H1 (cell line): ENCODE data around the gene ITGA5. TPM values are rescaled to one million over a fixed set of nuclear protein-coding genes. Genes with fewer than 3 reads are reported as not detected.

Experiments used
- ASH2L ChIP-seq: fragments of 200-600, 300-600 bp; sonication (generic); IDR thresholded peaks from one replicate; pipeline ENCODE4 v1.7.1; 2017; ENCODE audit warnings: low read length
- ATF3 ChIP-seq: IDR thresholded peaks from 2 replicates; pipeline ENCODE4 v1.6.1; 2011; ENCODE audit warnings: low read depth, mild to moderate bottlenecking, low read length; ENCODE audit not compliant: insufficient read depth
- CHD2 ChIP-seq: IDR thresholded peaks from 2 replicates; pipeline ENCODE4 v1.6.1; 2012; ENCODE audit warnings: low read length, improper control_type of control experiment
- CHD7 ChIP-seq: fragments of 300-600 bp; sonication (generic); IDR thresholded peaks from 2 replicates; pipeline ENCODE4 v1.7.1; 2012; ENCODE audit warnings: low read length, moderate library complexity, mild to moderate bottlenecking, inconsistent platforms; ENCODE audit not compliant: insufficient replicate concordance
- CREB1 ChIP-seq: IDR thresholded peaks from 2 replicates; pipeline ENCODE4 v1.6.1; 2012; ENCODE audit warnings: inconsistent platforms
- NANOG ChIP-seq: IDR thresholded peaks from 2 replicates; pipeline ENCODE4 v1.6.1; 2011; ENCODE audit warnings: low read length, low read depth, mild to moderate bottlenecking, inconsistent platforms; ENCODE audit not compliant: insufficient read depth, poor library complexity, severe bottlenecking
- RAD21 ChIP-seq, 2 experiments: IDR thresholded peaks in 1 of 2; conservative IDR thresholded peaks in 1 of 2; 2 replicates each; pipeline ENCODE4 v1.6.1; 2011; ENCODE audit warnings: low read depth in 2 of 2, low read length in 2 of 2, improper control_type of control experiment in 1 of 2, inconsistent platforms in 1 of 2, mild to moderate bottlenecking in 1 of 2, moderate library complexity in 1 of 2
- SP2 ChIP-seq: IDR thresholded peaks from 2 replicates; pipeline ENCODE4 v1.6.1; 2012; ENCODE audit warnings: mild to moderate bottlenecking, low read length, inconsistent platforms
- SUZ12 ChIP-seq: fragments of 200-600 bp; sonication (generic); IDR thresholded peaks from 2 replicates; pipeline ENCODE4 v1.6.1; 2012; ENCODE audit warnings: mild to moderate bottlenecking, inconsistent platforms, low read length, moderate library complexity, mixed read lengths
- TBP ChIP-seq: IDR thresholded peaks from 2 replicates; pipeline ENCODE4 v1.6.1; 2011; ENCODE audit warnings: low read depth, low read length, improper control_type of control experiment
- TEAD4 ChIP-seq: IDR thresholded peaks from 2 replicates; pipeline ENCODE4 v1.6.1; 2012; ENCODE audit warnings: low read depth, low read length, inconsistent platforms, mixed read lengths
- ZNF274 ChIP-seq: IDR thresholded peaks from 2 replicates; pipeline ENCODE4 v1.7.0; 2012; ENCODE audit warnings: low read length, borderline replicate concordance; ENCODE audit errors: extremely low read depth
- polyA plus RNA-seq, 7 experiments: library from polyadenylated mRNA; depleted of rRNA in 3 of 7; stranded (reverse) in 5 of 7; unstranded in 2 of 7; fragments of >200 nt in 5 of 7; fragments of 200-250 nt in 2 of 7; gene quantifications; 1 replicate in 5 of 7; 2 replicates in 1 of 7; 4 replicates in 1 of 7; pipeline versions ENCODE4 v1.2.1 to v1.2.3, GENCODE V29; 2011 to 2013; ENCODE audit warnings: missing spikeins in 2 of 7, mixed read lengths in 2 of 7
- total RNA-seq: library from RNA; stranded (reverse); fragmentation: NEBNext Ultra II Directional; extraction: Animal tissue kit (Norgen Biotek cat#: 25700); gene quantifications from 2 replicates; pipeline ENCODE4 v1.2.1, GENCODE V29; 2021

Gene ITGA5
- total and polyA plus RNA-seq, 2 of the 8 experiments (the other 6 are each of a cell fraction or from before 2014, with no cell fraction given), result 11.6 to 19.4 TPM

GRCh38 chr12:54394281-54394719 lies 24.8 kb downstream of the ITGA5 start (continued):
- no peak for TF ChIP-seq NANOG
- TF ChIP-seq CHD7, result no peak
- TF ChIP-seq RAD21 (IDR thresholded peaks at IDR 0.05 in 1 of 2, conservative IDR thresholded peaks at IDR 0.05 in 1 of 2; ENCODE audit: low read depth in 2 of 2, low read length in 2 of 2), result peak; percentile 60 to 75
- no peak for TF ChIP-seq CHD2
- peak; percentile 60; the same call in 1 of the 2 replicates for TF ChIP-seq TEAD4
- no peak for TF ChIP-seq ASH2L
- no peak for TF ChIP-seq SUZ12
- TF ChIP-seq TBP, result no peak
- no peak for TF ChIP-seq ZNF274
- no peak for TF ChIP-seq CREB1
- no peak for TF ChIP-seq ATF3
- TF ChIP-seq SP2, result no peak
